Suprapubic skin (tissue), 4 donors: ENCODE measurements around the gene MAG.

Experiments
- CTCF ChIP-seq, 2 donors: fragments of 200-600 bp in 1 of 2; fragments of 450-650 bp in 1 of 2; sonication (generic) in 1 of 2; IDR thresholded peaks; one replicate each; pipeline ENCODE4 v1.5.1; 2016 to 2019; ENCODE audit warnings: antibody characterized with exemption in 2 of 2, mild to moderate bottlenecking in 1 of 2, moderate library complexity in 1 of 2
- POLR2A ChIP-seq, 2 donors: fragments of 450-650 bp; IDR thresholded peaks; one replicate each; pipeline ENCODE4 v1.6.1; 2017; ENCODE audit warnings: antibody characterized with exemption in 2 of 2, mild to moderate bottlenecking in 2 of 2, moderate library complexity in 2 of 2
- POLR2AphosphoS5 ChIP-seq, 3 donors: sonication (generic); formaldehyde crosslinking; IDR thresholded peaks; one replicate each; pipeline ENCODE4 v1.6.1; 2017; ENCODE audit warnings: antibody characterized with exemption in 3 of 3

- no peak for TF ChIP-seq CTCF (IDR thresholded peaks at IDR 0.05)
- no peak for TF ChIP-seq POLR2AphosphoS5 (IDR thresholded peaks at IDR 0.05)
- TF ChIP-seq POLR2A (IDR thresholded peaks at IDR 0.05): no peak
Observed at GRCh38 chr19:35262101-35262761, 29.7 kb upstream of the MAG start.
